ENCODE results near the gene AFF1. TPM values are rescaled to one million over a fixed set of nuclear protein-coding genes. Genes with fewer than 3 reads are reported as not detected.

The AFF1 gene
- total RNA-seq, 1 donor from 2014 or later = 73.3 TPM

DNA sequence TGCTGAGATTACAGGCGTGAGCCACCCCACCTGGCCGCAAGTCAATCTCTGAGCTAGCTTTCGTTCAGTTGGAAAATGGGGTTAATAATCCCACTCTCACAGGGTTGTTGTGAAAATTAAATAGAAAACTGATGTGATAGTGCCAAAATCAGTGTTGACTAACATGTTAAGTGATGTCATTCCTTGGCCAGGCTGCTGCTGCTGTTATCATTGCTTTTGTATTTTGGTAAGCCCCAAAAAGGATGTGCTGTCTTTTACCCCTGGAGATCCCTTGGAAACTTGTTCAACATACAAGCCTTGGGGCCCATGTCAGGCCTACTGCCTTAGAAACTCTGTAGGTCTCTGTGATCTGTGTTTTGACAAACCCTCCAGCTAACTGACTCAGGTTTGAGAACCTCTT, 106.3 kb downstream of the AFF1 start:
- intact Hi-C loops (cut with DNase I) = no loop called here
- DNase-seq (ENCODE audit: missing footprints) = no peak
- ATAC-seq = peak; percentile 57

DNA sequence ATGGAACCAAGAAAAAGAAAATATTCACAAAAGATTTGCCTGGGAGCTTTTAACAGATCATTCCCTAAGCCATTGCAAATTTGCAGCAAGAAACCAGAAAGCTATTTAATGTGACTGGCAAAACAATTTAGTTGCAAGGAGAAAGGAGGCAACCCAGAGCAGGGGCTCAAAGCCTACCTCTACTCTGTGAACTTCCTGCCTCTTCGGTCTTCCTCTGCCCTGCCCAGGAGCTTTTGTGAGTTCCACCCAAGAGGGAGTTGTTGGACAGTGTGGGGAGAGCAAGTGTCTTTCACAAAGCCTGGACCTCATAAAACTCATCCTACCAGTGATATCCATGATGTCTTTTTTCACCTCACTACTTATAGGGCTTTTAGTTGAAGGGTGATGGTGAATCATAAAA, 107.4 kb downstream of the AFF1 start:
- intact Hi-C loops (cut with DNase I) = no loop called here
- ATAC-seq = no peak
- no peak for DNase-seq (ENCODE audit: missing footprints)

DNA sequence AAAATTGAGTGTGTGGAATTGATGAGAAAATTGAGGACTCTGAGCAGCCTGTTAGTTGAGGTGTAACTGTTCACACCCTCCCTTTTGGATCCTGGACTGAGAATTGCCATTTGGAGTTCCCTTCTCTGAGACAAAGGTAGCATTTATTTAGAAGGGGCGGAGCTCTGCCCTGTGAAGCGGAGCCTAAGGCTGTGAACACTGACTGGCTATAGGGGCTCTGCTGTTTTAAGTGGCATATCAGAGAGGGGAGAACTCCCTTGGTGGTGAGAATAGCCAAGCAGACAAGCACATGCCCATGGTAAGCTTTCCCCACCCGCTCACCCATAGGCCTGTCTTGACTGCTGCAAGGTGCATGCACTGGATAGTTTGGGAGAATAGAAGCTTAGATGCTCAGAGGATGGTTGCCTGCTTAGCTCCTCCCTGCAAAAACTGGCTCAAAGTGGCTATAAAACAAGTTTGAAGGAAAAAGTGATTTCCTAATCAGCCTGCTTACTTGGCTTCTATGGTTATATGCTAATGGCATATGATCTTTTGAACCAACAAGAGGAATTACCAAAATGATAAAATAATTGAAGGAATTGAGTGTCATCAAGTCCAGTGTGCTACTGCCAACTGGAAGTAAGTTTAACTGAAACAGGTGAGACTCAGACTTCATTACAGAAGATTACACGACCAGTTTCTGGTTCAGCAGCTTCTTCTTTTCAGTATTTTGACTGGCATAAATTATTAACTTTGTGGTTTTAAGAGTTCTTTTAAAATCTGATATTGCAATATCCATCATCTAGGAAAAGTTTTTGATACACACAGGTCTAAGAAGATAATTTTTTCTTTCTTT, 108.4 kb downstream of the AFF1 start:
- intact Hi-C loops (cut with DNase I) = no loop called here
- ATAC-seq (no peak), DNase-seq (ENCODE audit: missing footprints) (no peak)

DNA sequence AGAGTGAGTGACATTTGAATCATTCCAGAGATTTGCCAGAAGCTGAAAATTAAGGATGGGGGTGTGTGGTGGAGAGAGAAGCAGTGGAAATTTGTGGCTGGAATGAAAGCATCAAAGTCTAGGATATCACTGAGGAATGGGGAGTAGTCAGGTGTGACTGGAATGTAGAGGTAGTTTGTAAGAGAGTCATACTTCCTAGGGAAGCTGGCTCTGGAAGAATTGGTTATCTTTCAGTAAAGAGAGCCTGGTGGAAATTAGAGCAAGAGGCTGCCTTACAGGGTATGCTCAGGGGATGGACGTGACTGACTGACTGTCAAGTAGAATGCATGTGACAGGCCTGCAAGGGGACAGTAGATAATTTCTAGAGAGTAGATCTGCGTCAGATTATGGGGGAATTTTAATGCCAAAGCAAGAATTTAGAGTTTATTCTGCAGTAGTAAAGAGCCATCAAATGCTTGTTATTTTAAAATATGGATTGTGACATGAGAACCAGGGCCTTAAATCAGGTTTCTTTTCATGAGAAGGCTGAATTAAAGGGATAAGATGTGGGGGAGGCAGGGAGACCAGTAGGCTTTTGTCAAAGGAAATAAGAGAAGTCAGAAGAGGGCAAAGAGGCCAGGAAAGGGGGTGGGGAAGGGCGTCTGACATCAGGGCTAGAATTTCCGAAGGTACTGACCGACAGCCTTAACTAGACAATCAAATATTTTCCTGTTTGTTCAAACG, 109.9 kb downstream of the AFF1 start:
- intact Hi-C loops (cut with DNase I) = no loop called here
- no peak for DNase-seq (ENCODE audit: missing footprints)
- ATAC-seq = peak; percentile 37

DNA sequence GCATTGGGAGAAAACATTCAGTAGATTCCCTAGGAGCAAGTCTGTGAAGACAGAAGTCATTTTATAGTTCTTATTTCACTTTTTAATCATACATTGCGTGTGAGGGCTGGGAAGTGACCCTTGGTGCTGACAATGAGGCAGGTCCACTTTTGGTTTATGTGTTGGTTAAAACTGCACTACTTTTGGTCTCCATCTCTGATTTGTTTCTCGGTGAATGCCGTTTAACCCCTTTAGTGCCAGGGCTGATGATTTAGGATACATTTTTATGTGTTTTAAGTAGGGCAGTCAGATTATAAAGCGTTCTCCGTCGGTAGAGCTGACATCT, 110.4 kb downstream of the AFF1 start:
- ATAC-seq (no peak), DNase-seq (ENCODE audit: missing footprints) (no peak)
- intact Hi-C loops (cut with DNase I) = no loop called here

DNA sequence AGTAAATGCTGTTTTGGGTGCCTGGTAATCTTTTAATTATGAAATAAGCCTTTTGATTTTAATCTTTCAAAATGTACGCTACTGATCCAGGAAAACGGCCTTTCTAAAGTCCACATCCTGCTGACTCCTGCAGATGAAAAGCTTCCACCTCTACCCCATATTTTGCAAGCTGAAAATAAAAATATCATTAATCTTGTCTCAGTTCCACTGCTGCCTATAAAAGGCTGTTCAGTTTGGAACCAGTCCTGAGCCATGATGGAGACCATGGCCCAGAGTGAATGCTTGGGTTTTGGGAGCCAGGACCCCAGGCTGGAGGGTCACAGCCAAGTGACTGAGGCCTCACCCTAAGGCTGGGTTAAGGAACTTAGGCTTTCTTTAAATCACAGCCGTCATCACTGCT, 110.8 kb downstream of the AFF1 start:
- DNase-seq (ENCODE audit: missing footprints) (no peak), ATAC-seq (no peak)
- intact Hi-C loops (cut with DNase I) = no loop called here

DNA sequence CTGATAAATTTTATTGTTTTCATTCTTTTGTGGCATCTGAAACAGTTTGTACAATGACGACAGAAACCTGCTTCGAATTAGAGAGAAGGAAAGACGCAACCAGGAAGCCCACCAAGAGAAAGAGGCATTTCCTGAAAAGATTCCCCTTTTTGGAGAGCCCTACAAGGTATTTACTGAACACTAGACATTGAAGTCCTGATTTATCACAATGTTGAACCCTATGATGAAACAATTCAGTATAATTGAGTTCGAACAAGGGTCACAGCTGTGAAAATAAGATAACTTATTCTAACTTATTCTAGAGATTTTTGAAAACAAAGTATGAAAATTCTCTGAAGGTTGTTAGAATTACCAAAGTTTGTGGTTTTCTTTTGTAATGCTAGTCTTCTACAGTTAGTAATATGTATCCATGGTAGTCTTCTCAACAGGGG, 111.3 kb downstream of the AFF1 start:
- ATAC-seq (no peak), DNase-seq (ENCODE audit: missing footprints) (no peak)
- intact Hi-C loops (cut with DNase I) = no loop called here

DNA sequence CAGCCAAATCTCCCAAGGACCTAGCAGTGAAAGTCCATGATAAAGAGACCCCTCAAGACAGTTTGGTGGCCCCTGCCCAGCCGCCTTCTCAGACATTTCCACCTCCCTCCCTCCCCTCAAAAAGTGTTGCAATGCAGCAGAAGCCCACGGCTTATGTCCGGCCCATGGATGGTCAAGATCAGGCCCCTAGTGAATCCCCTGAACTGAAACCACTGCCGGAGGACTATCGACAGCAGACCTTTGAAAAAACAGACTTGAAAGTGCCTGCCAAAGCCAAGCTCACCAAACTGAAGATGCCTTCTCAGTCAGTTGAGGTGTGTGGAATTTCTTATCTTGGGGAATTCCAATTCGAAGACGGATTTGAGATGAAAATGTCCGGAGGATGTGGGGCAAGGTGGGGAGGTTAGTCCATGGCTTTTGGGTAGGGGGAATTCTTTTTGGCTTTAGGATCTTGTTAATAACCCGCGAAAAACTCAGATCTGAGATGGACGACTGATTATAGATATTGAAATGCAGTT, 112.5 kb downstream of the AFF1 start:
- no peak for ATAC-seq
- intact Hi-C loops (cut with DNase I) = no loop called here
- no peak for DNase-seq (ENCODE audit: missing footprints)

DNA sequence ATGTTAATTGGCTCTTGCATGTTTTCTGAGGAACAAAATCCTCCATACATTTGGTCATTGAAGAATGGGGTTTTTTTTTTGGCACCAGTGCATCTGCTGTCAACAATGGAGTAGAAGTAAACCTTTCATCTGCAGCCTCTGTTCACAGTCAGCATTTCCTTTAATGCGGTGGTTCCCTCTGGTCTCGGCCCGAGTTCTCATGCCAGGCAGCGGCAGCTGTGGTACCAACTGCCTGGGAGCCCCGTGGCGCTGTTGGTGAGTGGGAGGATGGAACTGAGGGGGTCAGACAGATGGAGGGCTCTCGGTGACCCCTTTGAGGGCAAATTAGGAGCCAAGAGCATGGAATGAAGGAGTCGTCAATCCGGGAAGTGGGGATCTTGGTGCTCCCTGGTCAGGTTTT, 114.7 kb downstream of the AFF1 start:
- DNase-seq (ENCODE audit: missing footprints) (no peak), ATAC-seq (no peak)
- intact Hi-C loops (cut with DNase I) = no loop called here

DNA sequence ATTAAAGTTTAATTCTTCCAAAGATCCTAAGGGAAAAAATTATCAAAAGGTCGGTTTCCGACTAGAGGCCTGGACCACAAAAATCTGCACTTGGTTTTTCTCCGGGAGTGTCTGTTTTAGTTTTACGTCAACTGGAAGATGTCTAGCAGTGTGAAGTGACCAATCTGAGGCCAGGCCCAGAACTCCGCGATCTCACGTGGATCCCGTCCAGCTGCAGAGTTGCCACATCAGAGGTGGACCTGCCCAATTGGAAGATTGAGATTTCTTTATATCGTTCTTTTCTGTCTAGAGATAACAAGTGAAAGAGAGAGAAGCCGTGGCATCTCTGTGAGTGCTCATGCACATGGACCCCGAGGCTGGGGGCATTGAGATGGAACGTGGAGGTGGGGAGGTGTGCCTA, 115.8 kb downstream of the AFF1 start:
- intact Hi-C loops (cut with DNase I) = no loop called here
- ATAC-seq (peak; percentile 67), DNase-seq (ENCODE audit: missing footprints) (peak; percentile 78)

DNA sequence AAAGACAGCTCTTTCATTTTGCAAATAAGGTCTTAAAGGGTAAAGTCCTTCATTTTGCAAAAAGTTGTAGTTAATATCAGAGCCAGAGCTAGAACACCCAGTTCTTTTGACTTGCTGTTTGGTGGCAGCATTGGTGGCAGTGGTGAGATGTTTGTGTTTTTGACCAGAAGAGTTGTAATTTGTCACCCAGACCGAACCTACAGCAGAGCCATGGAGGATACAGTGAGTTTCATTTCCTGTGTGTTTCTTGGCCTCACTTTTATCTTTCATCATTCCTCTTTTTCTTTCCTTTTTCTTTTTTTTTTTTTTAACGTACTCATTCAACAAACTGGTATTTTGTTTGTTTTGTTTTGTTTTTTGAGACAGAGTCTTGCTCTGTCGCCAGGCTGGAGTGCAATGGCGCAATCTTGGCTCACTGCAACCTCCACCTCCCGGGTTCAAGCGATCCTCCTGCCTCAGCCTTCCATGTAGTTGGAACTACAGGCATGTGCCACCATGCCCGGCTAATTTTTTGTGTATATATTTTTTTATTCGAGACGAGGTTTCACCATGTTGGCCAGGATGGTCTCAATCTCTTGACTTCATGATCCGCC, 116.4 kb downstream of the AFF1 start:
- intact Hi-C loops (cut with DNase I) = no loop called here
- no peak for DNase-seq (ENCODE audit: missing footprints)
- no peak for ATAC-seq

DNA sequence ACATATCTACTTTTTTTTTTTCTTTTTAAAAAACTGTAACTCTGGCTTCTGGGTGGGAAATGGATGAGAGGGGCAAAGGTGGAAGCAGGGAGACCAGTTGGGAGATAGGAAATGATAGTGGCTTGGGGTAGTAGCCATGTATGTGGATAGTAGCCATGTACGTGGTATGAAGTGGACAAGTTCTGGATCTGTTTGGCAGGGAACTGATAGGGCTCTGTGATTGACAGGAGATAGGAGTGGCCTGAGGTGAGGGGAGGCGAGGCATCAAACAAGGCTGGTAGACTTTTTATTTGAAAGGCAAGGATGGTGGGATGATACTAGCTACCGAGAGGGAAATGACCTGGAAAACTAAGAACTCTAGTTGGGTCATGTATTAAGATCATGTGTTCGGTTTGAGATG, 117.8 kb downstream of the AFF1 start:
- intact Hi-C loops (cut with DNase I) = no loop called here
- no peak for ATAC-seq
- no peak for DNase-seq (ENCODE audit: missing footprints)

DNA sequence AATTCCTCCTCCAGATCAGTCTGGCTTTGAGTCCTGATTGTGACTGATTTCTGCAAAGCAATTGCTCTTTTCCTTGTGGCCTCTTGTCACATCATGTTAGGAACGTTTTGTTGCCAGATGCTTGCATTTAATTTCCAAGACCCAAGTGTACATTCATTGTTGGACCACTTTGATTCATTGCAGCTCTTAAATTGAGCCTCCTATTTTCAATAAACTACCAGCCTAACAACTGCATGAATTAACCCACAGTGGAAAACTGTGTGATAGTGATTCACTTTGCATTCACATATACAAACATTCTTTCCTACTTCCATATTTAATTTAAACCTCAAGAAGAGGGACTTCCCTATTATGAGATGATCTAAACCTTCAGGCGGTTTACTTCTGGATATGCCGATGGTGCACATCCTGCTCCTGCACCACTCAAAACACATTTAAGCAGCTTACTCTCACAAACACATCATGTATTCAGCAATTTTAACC, 118.4 kb downstream of the AFF1 start:
- DNase-seq (ENCODE audit: missing footprints) (no peak), ATAC-seq (no peak)
- intact Hi-C loops (cut with DNase I) = no loop called here

DNA sequence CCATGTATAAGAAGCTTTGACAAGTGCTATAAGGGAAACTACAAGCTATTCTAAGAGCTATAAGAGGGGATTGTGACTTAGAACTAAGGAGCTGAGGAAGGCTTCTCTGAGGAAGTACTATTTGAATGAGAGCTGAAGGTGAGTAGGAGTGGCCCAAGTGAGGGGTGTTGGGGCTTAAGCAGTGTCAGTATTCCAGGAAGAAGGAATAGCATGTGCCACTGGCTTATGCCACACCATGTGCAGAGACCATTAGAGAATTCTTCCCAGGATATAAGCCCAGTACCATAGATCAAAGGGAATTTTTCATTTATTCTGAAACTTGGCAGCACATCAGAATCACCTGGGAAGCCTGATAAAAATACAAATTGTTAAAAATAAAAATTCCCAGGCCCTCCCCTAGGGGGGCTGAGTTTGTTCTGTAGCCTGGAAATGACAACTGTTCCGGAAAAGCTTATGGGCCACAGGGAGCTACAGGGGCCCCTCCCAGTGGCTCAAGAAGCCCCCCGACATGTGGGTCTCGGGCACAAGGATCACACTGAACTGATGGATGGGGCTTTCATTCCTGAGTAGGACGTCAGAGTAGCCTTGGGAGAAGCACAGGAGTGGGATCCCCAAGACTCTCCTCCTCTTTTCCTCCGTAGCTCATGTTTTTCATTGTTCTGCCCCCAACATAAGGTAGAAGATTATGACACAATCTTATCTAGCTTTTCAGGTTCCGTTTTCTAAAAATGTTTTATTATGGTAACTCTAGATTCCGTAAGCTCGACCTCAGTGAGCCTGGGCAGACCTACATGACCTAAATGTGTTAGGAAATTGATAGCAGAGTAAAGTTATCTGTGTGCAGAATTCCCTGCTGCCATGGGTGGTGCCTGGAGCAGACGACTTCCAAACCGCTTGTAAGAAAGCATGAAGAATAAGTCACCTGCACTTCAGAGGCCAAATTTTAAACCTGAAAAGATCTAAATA, 119.3 kb downstream of the AFF1 start:
- ATAC-seq = no peak
- no peak for DNase-seq (ENCODE audit: missing footprints)
- intact Hi-C loops (cut with DNase I) = no loop called here

DNA sequence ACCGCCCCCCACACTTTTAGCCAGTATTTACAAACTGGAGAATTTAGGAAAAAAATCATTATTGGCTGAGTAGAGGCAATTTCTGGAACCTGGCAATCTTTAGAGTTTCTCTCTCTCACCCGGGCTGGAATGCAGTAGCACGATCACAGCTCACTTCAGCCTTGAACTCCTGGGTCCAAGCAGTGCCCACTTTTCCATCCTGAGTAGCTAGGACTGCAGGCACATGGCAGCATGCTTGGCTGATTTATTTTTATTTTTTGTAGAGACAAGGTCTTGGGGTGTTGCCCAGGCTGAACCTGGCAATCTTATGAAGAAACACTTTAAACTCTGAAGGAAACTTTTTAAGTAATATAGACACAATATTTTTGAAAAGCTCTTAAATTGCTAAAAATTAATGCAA, 120.1 kb downstream of the AFF1 start:
- intact Hi-C loops (cut with DNase I) = loop anchor here (5.0 kb wide), 2 partner anchors 37 to 48 kb away; no protein-coding TSS in a partner anchor
- ATAC-seq (no peak), DNase-seq (ENCODE audit: missing footprints) (no peak)

DNA sequence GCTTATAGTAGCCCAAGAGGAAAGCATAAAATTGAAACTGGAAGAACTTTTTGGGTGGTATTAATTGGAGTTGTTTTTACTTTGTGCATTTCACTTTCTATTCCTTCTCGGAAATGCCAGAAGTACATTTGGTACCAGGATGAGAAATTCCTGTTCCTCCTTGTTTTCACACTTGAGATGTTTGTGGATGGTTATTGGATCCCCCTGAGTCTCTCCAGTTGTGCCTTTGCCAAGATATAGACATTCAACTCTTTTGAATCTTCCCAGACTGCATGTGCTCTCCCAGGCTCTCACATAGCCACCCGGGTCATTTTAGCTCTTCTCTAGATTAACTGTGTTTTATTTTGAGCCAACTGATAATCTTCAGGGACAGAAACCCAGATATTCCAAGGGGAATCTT, 120.5 kb downstream of the AFF1 start:
- intact Hi-C loops (cut with DNase I) = loop anchor here (5.0 kb wide), 2 partner anchors 37 to 48 kb away; no protein-coding TSS in a partner anchor
- ATAC-seq (peak; percentile 47), DNase-seq (ENCODE audit: missing footprints) (no peak)

DNA sequence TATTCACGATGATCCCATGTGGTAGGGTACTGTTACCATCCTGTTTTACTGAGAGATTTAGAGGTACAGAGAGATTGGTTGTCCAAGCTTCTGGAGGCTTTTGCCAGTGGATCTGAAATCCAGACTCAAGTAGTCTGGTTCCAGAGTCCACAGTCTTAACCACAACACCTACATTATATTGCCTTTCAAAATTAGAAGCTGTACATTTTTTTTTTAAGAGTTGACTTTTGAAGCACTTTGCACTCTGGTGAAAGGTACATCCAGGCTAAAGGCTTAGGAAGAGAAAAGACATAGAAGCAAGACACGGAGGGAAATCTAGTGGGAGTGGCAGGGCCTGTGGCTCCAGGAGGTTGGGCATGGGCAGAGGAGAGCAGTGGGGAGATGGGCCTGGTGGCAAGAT, 122.1 kb downstream of the AFF1 start:
- intact Hi-C loops (cut with DNase I) = loop anchor here (5.0 kb wide), 2 partner anchors 35 to 50 kb away; no protein-coding TSS in a partner anchor
- no peak for ATAC-seq
- no peak for DNase-seq (ENCODE audit: missing footprints)

DNA sequence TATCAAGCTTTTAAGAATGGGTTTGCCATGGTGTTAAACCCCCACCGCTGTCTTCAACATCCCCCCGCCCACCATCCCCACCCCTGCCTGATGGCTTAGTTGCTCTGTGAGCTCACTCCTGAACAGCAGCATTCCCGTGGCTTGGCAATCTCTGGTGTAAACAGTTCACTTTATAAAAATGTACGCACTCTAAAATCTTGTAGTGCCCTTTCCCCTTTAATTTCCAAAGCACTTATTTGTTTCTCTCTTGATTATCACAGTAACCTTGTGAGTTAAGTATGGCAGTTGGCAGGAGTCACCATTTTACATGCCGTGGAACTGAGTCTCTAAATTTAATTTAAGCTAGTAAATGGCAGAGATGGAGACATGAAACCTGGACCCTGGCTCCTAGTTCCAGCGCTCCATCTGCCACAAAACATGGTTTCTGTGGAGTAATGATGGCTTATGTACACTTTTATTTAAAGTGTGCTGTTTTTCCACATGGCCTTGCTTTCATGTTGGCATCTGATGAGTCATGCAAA, 123.1 kb downstream of the AFF1 start:
- ATAC-seq (peak; percentile 26), DNase-seq (ENCODE audit: missing footprints) (no peak)
- intact Hi-C loops (cut with DNase I) = loop anchor here (5.0 kb wide), 2 partner anchors 34 to 51 kb away; no protein-coding TSS in a partner anchor

All from Right ventricle myocardium inferior (tissue), 1 donor.